IMR-90 (cell line): ENCODE measurements around the gene LATS2. TPM values are rescaled to one million over a fixed set of nuclear protein-coding genes. Genes with fewer than 3 reads are reported as not detected.

Experiments
- ATAC-seq: fragments of 200-7000 bp; cut with Tn5 transposase; 2 replicates; pipeline ENCODE4 v1.9.1; 2020; ENCODE audit warnings: low read depth, mild to moderate bottlenecking, moderate library complexity
- BruUV-seq: library from RNA; stranded (reverse); fragments of 400-500 nt; replicated peaks from 2 replicates; lab custom pipeline; 2021; lab: Mats Ljungman, UMichigan
- CTCF ChIA-PET: fragments of 300-600 bp; formaldehyde crosslinking; extraction: SDS; loops from one replicate; lab custom pipeline; 2021; ENCODE audit warnings: antibody characterized with exemption; lab: Yijun Ruan, JAX
- POLR2A ChIA-PET: fragments of 300-600 bp; sonication (Branson Sonifier 250); formaldehyde crosslinking; loops from one replicate; lab custom pipeline; 2022; ENCODE audit warnings: antibody characterized with exemption; ENCODE audit not compliant: unreplicated experiment; lab: Charles Lee
- DNase-seq: peaks from one replicate; pipeline ENCODE4 v3.0.0; 2013
- H2AFZ ChIP-seq: replicated peaks from 2 replicates; pipeline ENCODE3; 2013; ENCODE audit warnings: low read length, mild to moderate bottlenecking; ENCODE audit not compliant: poor library complexity
- H2AK5ac ChIP-seq: 2 replicates; pipeline ENCODE4 v1.6.1; 2013; ENCODE audit warnings: low read depth, low read length, inconsistent platforms
- H2AK9ac ChIP-seq: replicated peaks from 2 replicates; pipeline ENCODE3; 2013; ENCODE audit warnings: mild to moderate bottlenecking, low read depth, low read length, moderate library complexity; ENCODE audit not compliant: poor library complexity
- H2BK120ac ChIP-seq: 2 replicates; pipeline ENCODE4 v1.6.1; 2013; ENCODE audit warnings: low read depth, low read length, inconsistent platforms
- H2BK15ac ChIP-seq: 3 replicates; pipeline ENCODE4 v1.6.1; 2013; ENCODE audit warnings: low read depth, low read length, inconsistent platforms
- H2BK20ac ChIP-seq: 2 replicates; pipeline ENCODE4 v1.6.1; 2013; ENCODE audit warnings: low read depth, mild to moderate bottlenecking, inconsistent platforms, low read length, moderate library complexity
- H2BK5ac ChIP-seq: 2 replicates; pipeline ENCODE4 v1.6.1; 2013; ENCODE audit warnings: mild to moderate bottlenecking, low read depth, low read length, inconsistent platforms; ENCODE audit not compliant: poor library complexity, severe bottlenecking
- H3K14ac ChIP-seq: replicated peaks from 2 replicates; pipeline ENCODE4 v1.6.1; 2013; ENCODE audit warnings: low read depth, low read length, inconsistent platforms
- H3K18ac ChIP-seq: 2 replicates; pipeline ENCODE4 v1.6.1; 2013; ENCODE audit warnings: low read depth, low read length, control low read depth
- H3K23ac ChIP-seq: 2 replicates; pipeline ENCODE4 v1.6.1; 2013; ENCODE audit warnings: low read depth, low read length, inconsistent platforms
- H3K27ac ChIP-seq: 2 replicates; pipeline ENCODE4 v1.5.1; 2013; ENCODE audit warnings: mild to moderate bottlenecking, control low read depth, low read length; ENCODE audit not compliant: insufficient read depth
- H3K27me3 ChIP-seq: 2 replicates; pipeline ENCODE4 v1.6.1; 2013; ENCODE audit warnings: low read length; ENCODE audit not compliant: control insufficient read depth, insufficient read depth
- H3K36me3 ChIP-seq: 2 replicates; pipeline ENCODE4 v1.6.1; 2013; ENCODE audit warnings: low read length, mixed read lengths; ENCODE audit not compliant: control insufficient read depth, insufficient read depth
- H3K4ac ChIP-seq: 2 replicates; pipeline ENCODE4 v1.6.1; 2013; ENCODE audit warnings: low read depth, low read length, inconsistent platforms
- H3K4me1 ChIP-seq: 2 replicates; pipeline ENCODE4 v1.6.1; 2013; ENCODE audit warnings: low read length, mixed read lengths; ENCODE audit not compliant: control insufficient read depth, insufficient read depth
- H3K4me2 ChIP-seq: 2 replicates; pipeline ENCODE4 v1.6.1; 2013; ENCODE audit warnings: low read depth, mild to moderate bottlenecking, control low read depth, low read length, moderate library complexity
- H3K4me3 ChIP-seq: 2 replicates; pipeline ENCODE4 v1.5.1; 2013; ENCODE audit warnings: low read depth, mild to moderate bottlenecking, control low read depth, low read length, moderate library complexity; ENCODE audit not compliant: insufficient read depth
- H3K56ac ChIP-seq: 2 replicates; pipeline ENCODE4 v1.6.1; 2013; ENCODE audit warnings: low read length, inconsistent platforms; ENCODE audit not compliant: insufficient read depth; ENCODE audit errors: extremely low read depth
- H3K79me1 ChIP-seq, 2 experiments: 2 replicates each; pipeline ENCODE4 v1.6.1; 2013; ENCODE audit warnings: low read length in 2 of 2, inconsistent platforms in 1 of 2, low read depth in 1 of 2
- H3K9ac ChIP-seq: 2 replicates; pipeline ENCODE4 v1.6.1; 2013; ENCODE audit warnings: low read depth, low read length, control low read depth
- H3K9me1 ChIP-seq: 2 replicates; pipeline ENCODE4 v1.6.1; 2013; ENCODE audit warnings: low read length, inconsistent platforms; ENCODE audit not compliant: insufficient read depth
- H3K9me3 ChIP-seq: 2 replicates; pipeline ENCODE4 v1.6.1; 2013; ENCODE audit warnings: low read length; ENCODE audit not compliant: control insufficient read depth, insufficient read depth
- H4K20me1 ChIP-seq: 2 replicates; pipeline ENCODE4 v1.6.1; 2013; ENCODE audit warnings: low read length, inconsistent platforms; ENCODE audit not compliant: insufficient read depth
- H4K5ac ChIP-seq: 2 replicates; pipeline ENCODE4 v1.6.1; 2013; ENCODE audit warnings: mild to moderate bottlenecking, low read depth, low read length, control low read depth
- H4K8ac ChIP-seq, 2 experiments: 2 replicates each; pipeline ENCODE4 v1.6.1; 2013; ENCODE audit warnings: low read depth in 2 of 2, low read length in 2 of 2, control low read depth in 1 of 2, inconsistent platforms in 1 of 2
- H4K91ac ChIP-seq: 2 replicates; pipeline ENCODE4 v1.6.1; 2013; ENCODE audit warnings: low read depth, low read length, inconsistent platforms; ENCODE audit not compliant: insufficient read depth
- BHLHE40 ChIP-seq: fragments of 150-350 bp; IDR thresholded peaks from 2 replicates; pipeline ENCODE4 v1.6.1; 2016; ENCODE audit warnings: mild to moderate bottlenecking, low read depth, low read length
- CHD1 ChIP-seq: IDR thresholded peaks from 2 replicates; pipeline ENCODE4 v1.6.1; 2012; ENCODE audit warnings: low read depth, low read length, improper control_type of control experiment
- CTCF ChIP-seq: conservative IDR thresholded peaks from 2 replicates; pipeline ENCODE4 v1.5.1; 2012; ENCODE audit warnings: mild to moderate bottlenecking, low read depth, low read length, improper control_type of control experiment
- ELK1 ChIP-seq: fragments of 150-350 bp; IDR thresholded peaks from 2 replicates; pipeline ENCODE4 v1.6.1; 2016; ENCODE audit warnings: low read depth, mild to moderate bottlenecking, low read length, moderate library complexity, borderline replicate concordance
- MAFK ChIP-seq: IDR thresholded peaks from 2 replicates; pipeline ENCODE4 v1.6.1; 2012; ENCODE audit warnings: low read depth, low read length, improper control_type of control experiment
- MXI1 ChIP-seq: IDR thresholded peaks from 2 replicates; pipeline ENCODE4 v1.6.1; 2012; ENCODE audit warnings: low read depth, mild to moderate bottlenecking, low read length, moderate library complexity, borderline replicate concordance
- NFE2L2 ChIP-seq: fragments of 150-350 bp; IDR thresholded peaks from 2 replicates; pipeline ENCODE4 v1.6.1; 2016; ENCODE audit warnings: low read depth, mild to moderate bottlenecking, low read length
- RAD21 ChIP-seq: IDR thresholded peaks from 2 replicates; pipeline ENCODE4 v1.6.1; 2012; ENCODE audit warnings: low read length, improper control_type of control experiment
- RCOR1 ChIP-seq: IDR thresholded peaks from 2 replicates; pipeline ENCODE4 v1.6.1; 2012; ENCODE audit warnings: mild to moderate bottlenecking, low read length, improper control_type of control experiment; ENCODE audit not compliant: insufficient replicate concordance
- RFX5 ChIP-seq: IDR thresholded peaks from 2 replicates; pipeline ENCODE4 v1.8.0; 2012; ENCODE audit warnings: low read depth, mild to moderate bottlenecking, low read length, moderate library complexity
- SMC3 ChIP-seq: fragments of 150-350 bp; IDR thresholded peaks from 2 replicates; pipeline ENCODE4 v1.6.1; 2016; ENCODE audit warnings: low read depth, mild to moderate bottlenecking, antibody characterized with exemption, low read length, moderate library complexity
- USF2 ChIP-seq: fragments of 150-350 bp; IDR thresholded peaks from 2 replicates; pipeline ENCODE4 v1.6.1; 2017; ENCODE audit warnings: mild to moderate bottlenecking, antibody characterized with exemption, low read length, low read depth
- WGBS, 2 experiments: methylation state at CpG; one replicate each; pipeline versions ENCODE4 v1.1.5 to v1.1.7; 2013; ENCODE audit warnings: missing lambda C conversion rate in 2 of 2; ENCODE audit not compliant: insufficient read length in 1 of 2; ENCODE audit errors: extremely low coverage in 2 of 2; 5-methylcytosine and 5-hydroxymethylcytosine counted together
- dilution Hi-C: fragments of 300-500 bp; cut with HindIII; formaldehyde crosslinking; loops from one replicate; pipeline ENCODE4 v1.14.3; 2018; ENCODE audit warnings: low sequenced_read_pairs; ENCODE audit not compliant: unreplicated experiment
- in situ Hi-C: fragments of 300-500 bp; cut with MboI; formaldehyde crosslinking; loops from 3 replicates; pipeline ENCODE4 v1.14.3; 2019; ENCODE audit warnings: low sequenced_read_pairs, inconsistent platforms, mixed read lengths
- intact Hi-C: fragments of 100-400 bp; cut with micrococcal nuclease; formaldehyde crosslinking; loops from 2 replicates; pipeline ENCODE4 v1.10.0; 2022
- polyA plus RNA-seq, 3 experiments: library from polyadenylated mRNA; depleted of rRNA; stranded (reverse); fragments of >200 nt; gene quantifications; 2 replicates each; pipeline ENCODE4 v1.2.3, GENCODE V29; 2012; ENCODE audit warnings: low replicate concordance in 1 of 3
- total RNA-seq: library from RNA; depleted of rRNA; stranded (reverse); fragments of >200 nt; gene quantifications from 2 replicates; pipeline ENCODE4 v1.2.3, GENCODE V29; 2012

LATS2 gene
- total and polyA plus RNA-seq, 2 of the 4 experiments (the other 2 are of a cell fraction) = 12.7 to 22.4 TPM

- no peak for TF ChIP-seq RFX5
Measured at GRCh38 chr13:21006141-21007005, 55.0 kb downstream of the LATS2 start (continued).

GRCh38 chr13:21005193-21005592 lies 56.2 kb downstream of the LATS2 start:
- H2BK15ac ChIP-seq = no peak overlapping the region
- H4K91ac ChIP-seq = no peak overlapping the region
- peaks cover 4 to 74% of the 10 kb centered on the region in 2 experiments for H3K79me1 ChIP-seq
- H2AK5ac ChIP-seq = no peak overlapping the region
- in situ Hi-C loops (no loop called here), dilution Hi-C loops (no loop called here), intact Hi-C loops (no loop called here)
- H2AFZ ChIP-seq = no peak overlapping the region
- peaks cover 4% of the 10 kb centered on the region; the same call in 1 of the 2 replicates for H3K9me3 ChIP-seq
- H3K56ac ChIP-seq = no peak overlapping the region
- no TSS peak for BruUV-seq
- no peak overlapping the region for H3K18ac ChIP-seq
- peaks cover 71% of the 10 kb centered on the region for H4K20me1 ChIP-seq
- no peak overlapping the region for H3K4me2 ChIP-seq
- no peak overlapping the region for H3K9ac ChIP-seq
- no peak overlapping the region for H2BK120ac ChIP-seq
- H2AK9ac ChIP-seq = no peak overlapping the region
- no peak overlapping the region for H2BK20ac ChIP-seq
- H3K27ac ChIP-seq = no peak overlapping the region
- 0 out of 2 replicates have a peak overlapping the region, but pooled peaks have one; percentile 11 for H3K23ac ChIP-seq
- 92% methylated on average over 2 of the region's 3 CpGs; no CpG with 5 or more reads in 1 of the 2 experiments for WGBS, 2 experiments
- no peak overlapping the region for H4K8ac ChIP-seq
- peak overlapping the region; percentile 17; the same call in 1 of the 2 replicates for H4K5ac ChIP-seq
- H3K27me3 ChIP-seq = no peaks in the 10 kb centered on the region
- POLR2A ChIA-PET = no interaction called here
- H3K4me1 ChIP-seq = peaks cover 8% of the 10 kb centered on the region
- H3K4me3 ChIP-seq = no peak overlapping the region
- ATAC-seq (no peak), DNase-seq (no peak)
- H3K14ac ChIP-seq = no peak overlapping the region
- peaks cover 14% of the 10 kb centered on the region for H3K9me1 ChIP-seq
- peaks cover 14% of the 10 kb centered on the region for H3K36me3 ChIP-seq
- CTCF ChIA-PET = no interaction called here
- H2BK5ac ChIP-seq = no peak overlapping the region
- no peak overlapping the region for H3K4ac ChIP-seq
- no peak for TF ChIP-seq MAFK
- TF ChIP-seq CTCF = no peak
- TF ChIP-seq CHD1 = no peak
- no peak for TF ChIP-seq SMC3
- TF ChIP-seq RAD21 = no peak
- TF ChIP-seq RFX5 = no peak
- TF ChIP-seq RCOR1 = no peak
- TF ChIP-seq NFE2L2 = no peak
- no peak for TF ChIP-seq USF2
- TF ChIP-seq MXI1 = no peak
- no peak for TF ChIP-seq ELK1
- TF ChIP-seq BHLHE40 = no peak
